ENCODE results near the gene RPS27.

RPS27 gene

GRCh38 chr1:153956997-153957715, 33.4 kb upstream of the RPS27 start:
- peak; percentile 0; the same call in 1 of the 3 replicates for ATAC-seq
- no peak for TF ChIP-seq ESRRG (CRISPR knock-in tag; IDR thresholded peaks at IDR 0.05)

- no peak for TF ChIP-seq ZFP3 (CRISPR knock-in tag; IDR thresholded peaks at IDR 0.05)
- TF ChIP-seq ARNTL (CRISPR knock-in tag; IDR thresholded peaks at IDR 0.05; ENCODE audit: borderline replicate concordance, low read depth) = no peak
- no peak for TF ChIP-seq TSHZ2 (CRISPR knock-in tag; IDR thresholded peaks at IDR 0.05)
- no peak for TF ChIP-seq PATZ1 (CRISPR knock-in tag; IDR thresholded peaks at IDR 0.05; ENCODE audit: borderline replicate concordance)
- TF ChIP-seq OSR1 (CRISPR knock-in tag; IDR thresholded peaks at IDR 0.05) = no peak
- ATAC-seq = peak; percentile 43
Observed at GRCh38 chr1:153957744-153958110, 32.8 kb upstream of the RPS27 start.

GRCh38 chr1:153958111-153958960, 32.2 kb upstream of the RPS27 start, which contains the start of gene CRTC2:
Gene CRTC2 (minus strand): TSS chr1:153958612. CDS start chr1:153958497, 115 bp downstream.
- peak; percentile 87 for ATAC-seq
- TF ChIP-seq ZFP30 (CRISPR knock-in tag; IDR thresholded peaks at IDR 0.05) = no peak
- TF ChIP-seq CREB5 (CRISPR knock-in tag; IDR thresholded peaks at IDR 0.05; ENCODE audit: low read depth) = no peak
- no peak for TF ChIP-seq CSDC2 (CRISPR knock-in tag; IDR thresholded peaks at IDR 0.05)
- TF ChIP-seq TOX (CRISPR knock-in tag; IDR thresholded peaks at IDR 0.05; ENCODE audit: borderline replicate concordance) = 0 out of 2 replicates have a peak, but pooled peaks have one; percentile 30
- TF ChIP-seq PPARA (CRISPR knock-in tag; IDR thresholded peaks at IDR 0.05; ENCODE audit: borderline replicate concordance) = no peak
- TF ChIP-seq ZNF8 (CRISPR knock-in tag; IDR thresholded peaks at IDR 0.05) = no peak
- TF ChIP-seq ESRRG (CRISPR knock-in tag; IDR thresholded peaks at IDR 0.05) = no peak
- no peak for TF ChIP-seq BACH2 (CRISPR knock-in tag; IDR thresholded peaks at IDR 0.05; ENCODE audit: borderline replicate concordance)
- TF ChIP-seq PATZ1 (CRISPR knock-in tag; IDR thresholded peaks at IDR 0.05; ENCODE audit: borderline replicate concordance) = peak; percentile 50; the same call in 1 of the 2 replicates
- TF ChIP-seq OSR1 (CRISPR knock-in tag; IDR thresholded peaks at IDR 0.05) = no peak
- peak; percentile 75 for TF ChIP-seq ZC3H10 (CRISPR knock-in tag; IDR thresholded peaks at IDR 0.05)
- peak; percentile 42; the same call in 1 of the 2 replicates for TF ChIP-seq POU6F1 (CRISPR knock-in tag; IDR thresholded peaks at IDR 0.05; ENCODE audit: borderline replicate concordance, low read depth)
- no peak for TF ChIP-seq SNAI2 (CRISPR knock-in tag; IDR thresholded peaks at IDR 0.05)
- TF ChIP-seq ISL1 (CRISPR knock-in tag; IDR thresholded peaks at IDR 0.05) = no peak
- TF ChIP-seq ZFP3 (CRISPR knock-in tag; IDR thresholded peaks at IDR 0.05) = peak; percentile 72
- TF ChIP-seq CSRNP3 (CRISPR knock-in tag; IDR thresholded peaks at IDR 0.05) = no peak
- no peak for TF ChIP-seq ZNF565 (CRISPR knock-in tag; conservative IDR thresholded peaks at IDR 0.05; ENCODE audit: low read depth)
- no peak; the same call in 1 of the 2 replicates for TF ChIP-seq ZNF70 (CRISPR knock-in tag; IDR thresholded peaks at IDR 0.05)
- TF ChIP-seq ARNTL (CRISPR knock-in tag; IDR thresholded peaks at IDR 0.05; ENCODE audit: borderline replicate concordance, low read depth) = no peak
- TF ChIP-seq RARB (CRISPR knock-in tag; IDR thresholded peaks at IDR 0.05) = 0 out of 2 replicates have a peak, but pooled peaks have one; percentile 47
- TF ChIP-seq TCF4 (CRISPR knock-in tag; IDR thresholded peaks at IDR 0.05; ENCODE audit: borderline replicate concordance) = no peak
